ENCODE results near the gene LPAR2.
A peak's percentile ranks its signal among the peaks of the same experiment; 100 is the strongest.

Gene LPAR2

DNA sequence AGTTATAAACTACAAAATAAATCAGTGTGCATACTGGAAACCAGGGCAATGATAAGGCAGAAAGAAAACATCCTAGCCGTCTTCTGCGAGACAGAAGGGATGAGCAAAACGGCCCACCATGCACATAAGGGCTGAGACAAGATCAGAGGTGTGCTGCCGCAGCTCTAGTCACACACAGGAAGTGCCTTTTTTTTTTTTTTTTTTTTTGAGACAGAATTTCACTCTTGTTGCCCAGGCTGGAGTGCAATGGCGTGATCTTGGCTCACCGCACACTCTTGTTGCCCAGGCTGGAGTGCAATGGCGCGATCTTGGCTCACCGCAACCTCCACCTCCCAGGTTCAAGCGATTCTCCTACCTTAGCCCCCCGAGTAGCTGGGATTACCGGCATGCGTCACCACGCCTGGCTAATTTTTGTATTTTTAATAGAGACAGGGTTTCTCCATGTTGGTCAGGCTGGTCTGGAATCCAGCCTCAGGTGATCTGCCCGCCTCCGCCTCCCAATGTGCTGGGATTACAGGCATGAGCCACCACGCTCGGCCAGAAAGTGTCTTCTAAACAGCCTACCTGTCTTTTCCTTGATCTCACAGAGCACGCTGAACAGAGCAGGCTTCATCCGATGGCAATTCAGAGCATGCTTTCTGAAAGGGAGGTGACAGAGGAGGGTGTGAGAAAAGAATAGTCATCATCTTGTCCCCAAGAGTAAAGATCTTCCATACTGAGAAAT is 29.1 kb downstream of the LPAR2 start:
- DNase-seq (ENCODE audit: low read depth in 3 of 3, low spot score in 1 of 3) = peak in 2 of 3 donors; percentile 41 to 45

DNA sequence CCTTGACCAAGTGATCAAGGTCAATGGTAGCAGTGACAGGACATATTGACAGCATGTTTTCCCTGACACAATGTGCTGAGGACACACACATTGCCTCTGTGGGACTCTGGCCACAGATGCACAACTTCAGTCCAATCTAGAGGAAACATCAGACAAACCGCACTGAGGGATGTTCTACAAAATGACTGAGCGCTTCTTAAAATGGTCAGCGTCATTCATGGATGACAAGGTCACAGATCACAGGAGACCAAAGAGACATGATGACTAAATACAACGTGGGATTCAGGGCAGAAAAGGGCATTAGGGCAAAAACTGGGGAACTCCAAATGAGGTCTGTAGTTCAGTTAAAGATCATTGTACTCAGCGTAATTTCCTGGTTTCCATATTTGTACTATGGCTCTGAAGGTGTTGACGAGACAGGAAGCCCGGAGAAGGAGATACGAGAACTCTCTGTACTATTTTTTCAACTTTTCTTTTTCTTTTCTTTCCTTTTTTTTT is 30.2 kb downstream of the LPAR2 start:
- DNase-seq (ENCODE audit: low read depth in 3 of 3, low spot score in 1 of 3) = peak in 1 of 3 donors; percentile 31

DNA sequence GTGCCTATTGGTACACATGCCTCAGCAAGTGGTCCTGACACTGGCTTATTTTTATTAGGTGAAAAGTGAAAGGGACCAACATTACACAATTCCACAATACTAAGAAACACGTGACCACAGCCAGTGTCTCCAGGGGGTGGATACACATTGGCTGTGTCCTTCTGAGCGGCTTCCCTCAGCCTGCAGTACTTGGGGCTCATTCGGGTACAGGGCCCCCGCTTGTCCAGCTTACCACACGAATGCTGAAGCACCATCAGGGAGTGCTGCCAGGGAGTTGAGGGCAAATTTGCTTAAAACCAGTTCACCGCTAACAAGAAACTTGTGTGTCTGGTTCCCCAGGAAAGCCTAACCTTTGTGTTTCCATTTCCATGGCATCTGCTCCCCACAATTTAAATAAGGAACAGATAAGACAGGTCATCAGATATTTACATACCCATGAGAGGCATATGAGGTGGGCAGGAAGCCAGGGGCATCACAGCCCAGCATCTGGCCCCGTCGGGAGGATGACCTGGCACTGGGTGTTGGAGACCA is 32.8 kb downstream of the LPAR2 start:
- no peak for DNase-seq (ENCODE audit: low read depth in 3 of 3, low spot score in 1 of 3)

DNA sequence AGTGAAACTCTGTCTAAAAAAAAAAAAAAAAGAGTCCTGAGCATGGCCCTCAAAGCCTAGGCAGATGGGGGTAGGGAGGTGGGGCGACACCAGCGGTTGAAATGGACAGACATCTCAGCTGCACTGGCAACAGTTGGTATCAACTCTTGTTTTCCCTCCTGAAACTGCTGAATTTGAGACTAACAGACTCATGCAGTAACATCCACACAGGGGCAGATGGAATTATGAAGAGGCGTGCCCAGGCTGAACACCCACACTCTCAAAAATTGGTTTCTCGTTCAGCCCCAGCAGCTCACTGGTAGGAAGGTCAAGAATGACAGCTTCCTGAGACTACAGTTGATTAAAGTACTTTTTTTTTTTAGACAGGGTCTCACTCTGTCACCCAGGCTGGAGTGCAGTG is 33.6 kb downstream of the LPAR2 start:
- no peak for DNase-seq (ENCODE audit: low read depth in 3 of 3, low spot score in 1 of 3)

GRCh38 chr19:19592690-19593089 is 35.3 kb downstream of the LPAR2 start:
- no peak for DNase-seq (ENCODE audit: low read depth in 3 of 3, low spot score in 1 of 3)

- DNase-seq (ENCODE audit: low read depth in 3 of 3, low spot score in 1 of 3) = peak in 2 of 3 donors; percentile 41 to 53
Observed at GRCh38 chr19:19591133-19591825, 36.7 kb downstream of the LPAR2 start.

DNA sequence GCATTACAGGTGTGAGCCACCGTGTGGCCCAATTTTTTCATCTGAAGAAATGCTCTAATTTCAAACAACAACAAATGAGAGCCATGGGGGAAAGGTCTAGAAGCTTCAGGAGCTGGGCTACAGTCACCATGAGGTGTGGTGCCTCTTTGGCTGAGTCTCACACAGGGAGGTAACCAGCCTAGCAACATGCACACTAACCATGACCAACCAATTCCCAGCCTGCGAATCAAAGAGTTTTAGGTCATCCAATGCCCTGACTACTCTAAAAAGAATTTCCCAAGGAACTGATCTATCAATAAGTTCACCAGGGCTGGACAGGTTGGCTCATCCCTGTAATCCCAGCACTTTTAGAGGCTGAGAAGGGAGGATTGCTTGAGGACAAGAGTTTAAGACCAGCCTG is 39.5 kb downstream of the LPAR2 start:
- DNase-seq (ENCODE audit: low read depth in 3 of 3, low spot score in 1 of 3) = no peak

GRCh38 chr19:19587771-19588170 is 40.2 kb downstream of the LPAR2 start:
- DNase-seq (ENCODE audit: low read depth in 3 of 3, low spot score in 1 of 3) = no peak

DNA sequence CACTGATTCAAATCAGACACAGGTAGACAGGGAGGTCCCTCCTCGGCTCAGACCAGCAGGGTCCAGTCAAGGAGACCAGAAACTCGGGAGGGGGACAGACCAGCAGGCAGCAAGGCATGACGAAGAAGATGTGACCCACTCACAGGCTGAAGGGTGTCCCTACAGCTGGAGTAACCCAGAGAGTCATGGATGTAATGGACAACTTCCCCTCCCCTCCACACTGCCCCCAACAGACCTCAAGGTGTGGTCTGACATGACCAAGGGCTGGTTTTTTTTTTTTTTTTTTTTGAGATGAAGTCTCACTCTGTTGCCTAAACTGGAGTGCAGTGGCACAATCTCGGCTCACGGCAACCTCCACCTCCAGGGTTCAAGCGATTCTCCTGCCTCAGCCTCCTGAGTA is 43.7 kb downstream of the LPAR2 start:
- DNase-seq (ENCODE audit: low read depth in 3 of 3, low spot score in 1 of 3) = no peak

GRCh38 chr19:19582471-19582870 is 45.5 kb downstream of the LPAR2 start:
- DNase-seq (ENCODE audit: low read depth in 3 of 3, low spot score in 1 of 3) = no peak

GRCh38 chr19:19581391-19581790 is 46.6 kb downstream of the LPAR2 start:
- no peak for DNase-seq (ENCODE audit: low read depth in 3 of 3, low spot score in 1 of 3)

DNA sequence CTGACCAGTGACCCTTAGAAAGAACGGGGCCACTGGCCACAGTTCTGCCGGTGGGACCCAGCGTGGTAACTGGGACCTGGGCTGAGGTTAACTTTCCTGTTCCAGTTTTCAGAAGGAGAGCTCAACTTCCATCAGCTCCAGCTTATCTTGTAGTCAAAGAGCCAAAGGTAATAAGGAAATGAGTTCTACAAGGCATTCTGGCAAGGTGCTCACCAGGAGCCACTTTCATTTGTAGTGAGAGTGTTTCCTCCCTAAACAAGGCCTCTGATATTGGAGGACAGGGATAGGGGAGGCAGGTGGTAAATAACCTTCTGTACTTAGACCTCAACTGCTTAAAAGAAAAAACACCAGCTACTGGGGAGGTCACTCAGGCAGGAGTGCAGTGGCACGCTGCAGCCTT is 47.6 kb downstream of the LPAR2 start:
- no peak for DNase-seq (ENCODE audit: low read depth in 3 of 3, low spot score in 1 of 3)

DNA sequence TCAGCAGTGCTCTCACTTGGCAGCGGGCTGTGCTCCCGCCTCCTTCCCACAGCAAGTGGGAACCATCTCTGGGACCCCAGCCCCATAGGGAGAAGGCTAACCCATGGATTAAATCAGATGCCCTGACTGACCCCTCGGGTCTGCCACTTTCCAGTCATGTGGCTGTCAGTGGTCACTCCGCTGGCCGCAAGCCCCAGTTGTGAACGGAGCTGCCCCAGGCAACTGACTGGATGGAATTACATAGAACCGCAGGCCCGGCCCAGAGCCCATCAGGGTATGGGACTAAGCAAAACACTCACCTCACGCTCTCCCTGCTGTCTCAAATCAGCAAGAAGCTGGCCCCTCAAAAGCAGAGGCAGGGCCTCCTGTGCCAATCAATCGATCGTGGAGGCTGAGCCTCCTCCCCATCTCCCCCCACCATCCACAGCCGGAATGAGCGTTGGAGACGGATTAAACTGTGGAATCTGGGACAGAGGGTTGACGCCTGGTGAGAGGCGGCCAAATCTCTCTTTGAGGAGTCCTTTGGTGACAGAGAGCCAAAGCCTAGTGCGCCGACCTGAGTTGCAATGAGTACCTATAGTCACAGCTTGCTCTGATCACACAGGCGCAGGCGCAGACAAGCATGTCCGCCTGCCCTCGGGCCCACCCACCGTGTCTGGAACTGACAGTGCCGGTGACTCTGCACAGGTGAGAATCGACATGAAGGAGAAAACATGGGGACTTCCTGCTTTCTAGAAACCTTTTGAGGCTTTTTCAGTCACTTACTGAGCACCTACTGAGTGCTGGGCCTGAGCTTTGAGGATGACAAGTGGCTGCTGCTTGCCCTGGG is 48.3 kb downstream of the LPAR2 start:
- no peak for DNase-seq (ENCODE audit: low read depth in 3 of 3, low spot score in 1 of 3)

- no peak for DNase-seq (ENCODE audit: low read depth in 3 of 3, low spot score in 1 of 3)
Observed at GRCh38 chr19:19578252-19578651, 49.8 kb downstream of the LPAR2 start.

DNA sequence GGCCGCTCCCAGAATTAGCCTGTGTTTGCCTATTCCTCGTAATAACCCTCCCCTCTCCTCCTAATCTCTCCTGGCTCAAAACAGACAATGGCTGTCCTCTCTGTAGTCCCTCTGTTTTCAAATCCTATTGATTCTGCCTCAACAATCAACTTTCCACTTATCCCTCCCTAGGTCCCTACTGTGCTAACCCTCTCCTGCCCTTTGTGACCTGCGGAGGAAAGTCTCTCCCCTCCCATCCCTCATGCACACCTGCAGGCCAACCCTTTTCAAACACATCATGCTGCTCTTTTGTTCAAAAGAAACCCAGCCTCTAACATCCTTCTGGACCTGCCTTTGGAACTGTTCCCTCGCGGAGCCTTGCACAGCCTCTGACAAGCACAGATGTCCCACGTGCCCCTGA is 52.6 kb downstream of the LPAR2 start:
- no peak for DNase-seq (ENCODE audit: low read depth in 3 of 3, low spot score in 1 of 3)

All from stimulated activated CD4-positive, alpha-beta T cell treated with anti-CD3 and anti-CD28 coated beads, TNF-alpha, amount 100 ng/mL, for 1 hour (primary cell).